HepG2 (cell line): ENCODE data around the gene CTSZ. TPM values are rescaled to one million over a fixed set of nuclear protein-coding genes. Genes with fewer than 3 reads are reported as not detected.
A peak's percentile ranks its signal among the peaks of the same experiment; 100 is the strongest.

ENCODE experiments used
- ARID4A ChIP-seq: sonication (generic); formaldehyde crosslinking; IDR thresholded peaks from 2 replicates; pipeline ENCODE4 v1.5.0; 2020; ENCODE audit warnings: mild to moderate bottlenecking, missing genetic modification reagents, borderline replicate concordance
- CBFB ChIP-seq: sonication (generic); formaldehyde crosslinking; IDR thresholded peaks from 2 replicates; pipeline ENCODE4 v1.4.0; 2020; ENCODE audit warnings: missing genetic modification reagents
- MAFF ChIP-seq: IDR thresholded peaks from 2 replicates; pipeline ENCODE4 v1.6.1; 2011; ENCODE audit warnings: low read depth, low read length, improper control_type of control experiment
- MAZ ChIP-seq, 2 experiments: sonication (generic) in 1 of 2; formaldehyde crosslinking in 1 of 2; IDR thresholded peaks; 2 replicates each; pipeline versions ENCODE4 v1.5.0 to v1.6.1; 2012 to 2020; ENCODE audit warnings: low read depth in 2 of 2, mild to moderate bottlenecking in 2 of 2, borderline replicate concordance in 1 of 2, improper control_type of control experiment in 1 of 2, low read length in 1 of 2, missing genetic modification reagents in 1 of 2, moderate library complexity in 1 of 2
- NBN ChIP-seq: fragments of 450-650 bp; conservative IDR thresholded peaks from 2 replicates; pipeline ENCODE4 v1.6.1; 2017
- PHB2 ChIP-seq: fragments of 450-650 bp; IDR thresholded peaks from 2 replicates; pipeline ENCODE4 v1.6.1; 2018; ENCODE audit not compliant: partially characterized antibody
- PHF8 ChIP-seq: sonication (generic); formaldehyde crosslinking; IDR thresholded peaks from 2 replicates; pipeline ENCODE4 v1.5.0; 2020; ENCODE audit warnings: missing genetic modification reagents
- PITX1 ChIP-seq: sonication (generic); formaldehyde crosslinking; IDR thresholded peaks from 2 replicates; pipeline ENCODE4 v1.5.1; 2020; ENCODE audit warnings: mild to moderate bottlenecking, missing genetic modification reagents
- PTBP1 ChIP-seq: fragments of 200-400 bp; formaldehyde crosslinking; IDR thresholded peaks from 2 replicates; pipeline ENCODE4 v1.6.1; 2018; ENCODE audit warnings: low read length, low read depth; ENCODE audit not compliant: poor library complexity, severe bottlenecking
- RFX5 ChIP-seq: IDR thresholded peaks from 2 replicates; pipeline ENCODE4 v1.6.1; 2011; ENCODE audit warnings: low read depth, low read length, improper control_type of control experiment
- STAG1 ChIP-seq: sonication (generic); formaldehyde crosslinking; IDR thresholded peaks from 2 replicates; pipeline ENCODE4 v1.4.0; 2020; ENCODE audit warnings: missing genetic modification reagents
- TFAP4 ChIP-seq: sonication (generic); IDR thresholded peaks from 2 replicates; pipeline ENCODE4 v1.6.1; 2016; ENCODE audit warnings: low read depth, borderline replicate concordance
- TFE3 ChIP-seq: IDR thresholded peaks from 2 replicates; pipeline ENCODE4 v1.6.1; 2016
- XRCC5 ChIP-seq: fragments of 200-400 bp; formaldehyde crosslinking; optimal IDR thresholded peaks from 2 replicates; pipeline ENCODE3; 2017; ENCODE audit warnings: mild to moderate bottlenecking, low read length
- ZBTB33 ChIP-seq: sonication (generic); formaldehyde crosslinking; IDR thresholded peaks from 2 replicates; pipeline ENCODE4 v1.4.0; 2020; ENCODE audit warnings: missing genetic modification reagents
- ZBTB38 ChIP-seq: sonication (generic); formaldehyde crosslinking; IDR thresholded peaks from 2 replicates; pipeline ENCODE4 v1.5.1; 2020; ENCODE audit warnings: mild to moderate bottlenecking, missing genetic modification reagents
- ZBTB8A ChIP-seq: sonication (generic); formaldehyde crosslinking; IDR thresholded peaks from 2 replicates; pipeline ENCODE4 v1.4.0; 2020; ENCODE audit warnings: mild to moderate bottlenecking, low read depth, missing genetic modification reagents, borderline replicate concordance
- ZFP90 ChIP-seq: sonication (generic); formaldehyde crosslinking; IDR thresholded peaks from 2 replicates; pipeline ENCODE4 v1.8.0; 2022; ENCODE audit warnings: missing genetic modification reagents, mild to moderate bottlenecking, inconsistent platforms, borderline replicate concordance
- ZNF562 ChIP-seq: sonication (generic); formaldehyde crosslinking; IDR thresholded peaks from 2 replicates; pipeline ENCODE4 v1.8.0; 2022; ENCODE audit warnings: missing genetic modification reagents, borderline replicate concordance
- ZNF589 ChIP-seq: sonication (generic); formaldehyde crosslinking; conservative IDR thresholded peaks from 2 replicates; pipeline ENCODE4 v1.8.0; 2022; ENCODE audit warnings: mild to moderate bottlenecking, moderate library complexity, missing genetic modification reagents
- ZNF781 ChIP-seq: sonication (generic); formaldehyde crosslinking; IDR thresholded peaks from 2 replicates; pipeline ENCODE4 v1.5.1; 2020; ENCODE audit warnings: borderline replicate concordance, mild to moderate bottlenecking, missing genetic modification reagents; ENCODE audit errors: not compliant biosample characterization
- ZNF879 ChIP-seq: sonication (generic); formaldehyde crosslinking; IDR thresholded peaks from 2 replicates; pipeline ENCODE4 v1.8.1; 2023; ENCODE audit warnings: missing genetic modification reagents
- polyA plus RNA-seq, 8 experiments: library from polyadenylated mRNA; depleted of rRNA in 3 of 8; stranded (reverse) in 7 of 8; unstranded in 1 of 8; fragments of >200 nt; fragmentation: Illumina TruSeq in 4 of 8; extraction: Trizol in 4 of 8; gene quantifications; 2 replicates each; pipeline versions ENCODE4 v1.2.1 to v1.2.3, GENCODE V29; 2011 to 2016; ENCODE audit warnings: low read depth in 4 of 8, missing spikeins in 1 of 8, mixed read lengths in 1 of 8; ENCODE audit not compliant: insufficient read depth in 1 of 8
- total RNA-seq, 5 experiments: library from RNA; depleted of rRNA; stranded (reverse); fragments of >200 nt; fragmentation: Illumina TruSeq; extraction: Trizol; gene quantifications; 2 replicates each; pipeline ENCODE4 v1.2.3, GENCODE V29; 2016; ENCODE audit warnings: low read depth in 1 of 5

The CTSZ gene
- total and polyA plus RNA-seq, 2 of the 13 experiments (the other 11 are each of a cell fraction or from before 2014, with no cell fraction given) = 0.33 TPM; not detected in 1

GRCh38 chr20:59006167-59006863 lies 739 bp downstream of the CTSZ start (continued):
- TF ChIP-seq ZNF562 (CRISPR knock-in tag) (no peak), ZBTB33 (CRISPR knock-in tag) (peak; percentile 86), MAZ (IDR thresholded peaks at IDR 0.05; ENCODE audit: borderline replicate concordance, low read depth, low read length) (no peak), MAZ (CRISPR knock-in tag; IDR thresholded peaks at IDR 0.05; ENCODE audit: low read depth) (no peak), MAFF (no peak), PITX1 (no peak), ZBTB8A (no peak), TFE3 (no peak), TFAP4 (no peak), RFX5 (no peak), ZNF879 (CRISPR knock-in tag) (no peak), NBN (no peak), ARID4A (peak; percentile 39; the same call in 1 of the 2 replicates), ZNF589 (CRISPR knock-in tag) (no peak), ZFP90 (CRISPR knock-in tag) (peak; percentile 57; the same call in 1 of the 2 replicates), CBFB (no peak), PHB2 (no peak), ZBTB38 (CRISPR knock-in tag) (peak; percentile 94), PTBP1 (no peak), STAG1 (CRISPR knock-in tag) (no peak), XRCC5 (no peak), ZNF781 (CRISPR knock-in tag) (no peak), PHF8 (no peak)
